ENCODE measurements around the gene MAP3K9.
"Not testable (repeated sequence)": the region's sequence is repeated elsewhere in the genome, so short reads cannot be mapped to it uniquely, and the experiment has no call there.

Gene MAP3K9

GRCh38 chr14:70718383-70719118 is 90.8 kb downstream of the MAP3K9 start:
- DNase-seq: no peak

- DNase-seq: no peak
Measured at GRCh38 chr14:70716958-70717357, 92.4 kb downstream of the MAP3K9 start.

- DNase-seq: no peak
Measured at GRCh38 chr14:70716483-70716882, 92.8 kb downstream of the MAP3K9 start.

- peak; percentile 59 for DNase-seq
Measured at GRCh38 chr14:70714055-70714550, 95.2 kb downstream of the MAP3K9 start.

GRCh38 chr14:70713511-70713916 is 95.8 kb downstream of the MAP3K9 start:
- no peak for DNase-seq

GRCh38 chr14:70713096-70713495 is 96.2 kb downstream of the MAP3K9 start:
- no peak for DNase-seq

GRCh38 chr14:70711451-70711850 is 97.9 kb downstream of the MAP3K9 start:
- no peak for DNase-seq

- DNase-seq: no peak
Measured at GRCh38 chr14:70709726-70710382, 99.5 kb downstream of the MAP3K9 start.

- DNase-seq: no peak
Measured at GRCh38 chr14:70708717-70709570, 100.4 kb downstream of the MAP3K9 start.

- DNase-seq: no peak
Measured at GRCh38 chr14:70707138-70708038, 101.9 kb downstream of the MAP3K9 start.

- no peak for DNase-seq
Measured at GRCh38 chr14:70706177-70706576, 103.1 kb downstream of the MAP3K9 start.

GRCh38 chr14:70704960-70705359 is 104.4 kb downstream of the MAP3K9 start:
- DNase-seq: no peak

- not testable (repeated sequence) for DNase-seq
Measured at GRCh38 chr14:70703621-70704168, 105.6 kb downstream of the MAP3K9 start.

GRCh38 chr14:70702161-70702560 is 107.2 kb downstream of the MAP3K9 start:
- no peak for DNase-seq

- no peak for DNase-seq
Measured at GRCh38 chr14:70701610-70702009, 107.7 kb downstream of the MAP3K9 start.

GRCh38 chr14:70700955-70701585 is 108.2 kb downstream of the MAP3K9 start:
- DNase-seq: no peak

- no peak for DNase-seq
Measured at GRCh38 chr14:70699646-70700045, 109.7 kb downstream of the MAP3K9 start.

GRCh38 chr14:70698288-70698687 is 111.0 kb downstream of the MAP3K9 start:
- no peak for DNase-seq

GRCh38 chr14:70697701-70698100 is 111.6 kb downstream of the MAP3K9 start:
- DNase-seq: no peak

GRCh38 chr14:70696026-70696425 is 113.3 kb downstream of the MAP3K9 start:
- DNase-seq: no peak

- peak; percentile 4 for DNase-seq
Measured at GRCh38 chr14:70692210-70692609, 117.1 kb downstream of the MAP3K9 start.
